Lung (tissue), 12 donors: Measurements from ENCODE around the gene EPC1. TPM values are rescaled to one million over a fixed set of nuclear protein-coding genes. Genes with fewer than 3 reads are reported as not detected.

Experiments used
- ATAC-seq: fragments of 200-7000 bp; cut with Tn5 transposase; one replicate; pipeline ENCODE4 v1.9.1; 2020; ENCODE audit warnings: moderate number of reproducible peaks; ENCODE audit not compliant: insufficient read depth, low FRiP score
- DNase-seq, 3 donors: peaks; one replicate each; pipeline ENCODE4 v3.0.0-alpha.2; 2013 to 2017
- H3K27ac ChIP-seq, 2 donors: one replicate each; pipeline ENCODE4 v1.5.1; 2013; ENCODE audit warnings: mild to moderate bottlenecking in 2 of 2, moderate library complexity in 2 of 2, control low read depth in 1 of 2, inconsistent platforms in 1 of 2, low read depth in 1 of 2, low read length in 1 of 2
- H3K27me3 ChIP-seq, 3 donors: one replicate each; pipeline ENCODE4 v1.5.1; 2013; ENCODE audit warnings: low read length in 2 of 3; ENCODE audit not compliant: control insufficient read depth in 3 of 3, insufficient read depth in 3 of 3
- H3K36me3 ChIP-seq, 4 donors: one replicate each; pipeline ENCODE4 v1.5.1; 2013; ENCODE audit warnings: low read length in 4 of 4, mild to moderate bottlenecking in 1 of 4, moderate library complexity in 1 of 4; ENCODE audit not compliant: control insufficient read depth in 4 of 4, insufficient read depth in 4 of 4
- H3K4me1 ChIP-seq, 5 donors: one replicate each; pipeline ENCODE4 v1.5.1; 2013; ENCODE audit warnings: low read length in 5 of 5, mild to moderate bottlenecking in 2 of 5, moderate library complexity in 1 of 5; ENCODE audit not compliant: control insufficient read depth in 5 of 5, insufficient read depth in 5 of 5
- H3K4me3 ChIP-seq: one replicate; pipeline ENCODE4 v1.5.1; 2013; ENCODE audit warnings: mild to moderate bottlenecking, control low read depth, moderate library complexity
- H3K9ac ChIP-seq, 2 donors: one replicate each; pipeline ENCODE4 v1.5.1; 2013; ENCODE audit warnings: low read length in 2 of 2, control low read depth in 1 of 2; ENCODE audit not compliant: insufficient read depth in 1 of 2
- H3K9me3 ChIP-seq, 4 donors: one replicate each; pipeline ENCODE4 v1.5.1; 2013; ENCODE audit warnings: low read length in 3 of 4, mild to moderate bottlenecking in 1 of 4, moderate library complexity in 1 of 4; ENCODE audit not compliant: control insufficient read depth in 4 of 4, insufficient read depth in 3 of 4
- CTCF ChIP-seq: IDR thresholded peaks from 2 replicates; pipeline ENCODE4 v1.5.1; 2012; ENCODE audit warnings: mild to moderate bottlenecking; ENCODE audit errors: control extremely low read depth, extremely low read depth
- WGBS, 2 donors: extraction: QIAGEN DNeasy Blood & Tissue Kit; methylation state at CpG; one replicate each; pipeline ENCODE4 v1.1.7; 2013; 5-methylcytosine and 5-hydroxymethylcytosine counted together
- polyA plus RNA-seq, 2 donors: library from polyadenylated mRNA; stranded (reverse); fragments of 200-250 nt; gene quantifications; one replicate each; pipeline ENCODE4 v1.2.1, GENCODE V29; 2013
- total RNA-seq, 2 donors: library from RNA; depleted of rRNA in 1 of 2; stranded (reverse); fragments of >200 nt in 1 of 2; gene quantifications; one replicate each; pipeline ENCODE4 v1.2.1, GENCODE V29; 2014 to 2021
- donor health status: control.
- donor health status: control.
- donor health status: Bipolar disorder and iron deficiency.
- donor health status: healthy.
- donor health status: DM: yes; HTN: yes; CAD: no.

The EPC1 gene
- total and polyA plus RNA-seq, 4 donors: 13.2 to 109 (median 26.0) TPM

- Histone ChIP-seq H3K27ac (no peak overlapping the region), H3K9ac (no peak overlapping the region), H3K27me3 (no peaks in the 10 kb centered on the region), H3K4me1 (peaks cover 0 to 9% (median 0%) of the 10 kb centered on the region in 5 donors), H3K9me3 (no peaks in the 10 kb centered on the region), H3K36me3 (peaks cover 0 to 12% (median 5%) of the 10 kb centered on the region in 4 donors), H3K4me3 (no peak overlapping the region)
- DNase-seq: no peak
- WGBS, 2 donors: 96 to 98% methylated on average over 4 of the region's 4 CpGs
- no peak for TF ChIP-seq CTCF
- no peak for ATAC-seq
Observed at GRCh38 chr10:32293581-32293980, 53.4 kb downstream of the EPC1 start.

GRCh38 chr10:32279795-32280194 lies 67.2 kb downstream of the EPC1 start:
- H3K27ac ChIP-seq: peak overlapping the region in 1 of 2 donors; percentile 59
- no peaks in the 10 kb centered on the region for H3K9me3 ChIP-seq
- 83 to 94% methylated on average over 1 of the region's 1 CpG for WGBS, 2 donors
- no peaks in the 10 kb centered on the region for H3K27me3 ChIP-seq
- ATAC-seq: no peak
- H3K4me1 ChIP-seq: peaks cover 0 to 3% (median 0%) of the 10 kb centered on the region in 5 donors
- TF ChIP-seq CTCF: no peak
- DNase-seq: no peak
- H3K9ac ChIP-seq: no peak overlapping the region
- H3K36me3 ChIP-seq: peaks cover 4 to 26% (median 8%) of the 10 kb centered on the region in 4 donors
- no peak overlapping the region for H3K4me3 ChIP-seq

- Histone ChIP-seq H3K4me1 (no peaks in the 10 kb centered on the region), H3K36me3 (peaks cover 20 to 46% (median 25%) of the 10 kb centered on the region in 4 donors), H3K9me3 (no peaks in the 10 kb centered on the region), H3K4me3 (no peak overlapping the region), H3K27me3 (no peaks in the 10 kb centered on the region), H3K27ac (no peak overlapping the region), H3K9ac (no peak overlapping the region)
- 33 to 49% methylated on average over 1 of the region's 1 CpG for WGBS, 2 donors
- ATAC-seq (no peak), DNase-seq (no peak)
- no peak for TF ChIP-seq CTCF
Observed at GRCh38 chr10:32273336-32273735, 73.6 kb downstream of the EPC1 start.

GRCh38 chr10:32271617-32272016 lies 75.3 kb downstream of the EPC1 start:
- H3K36me3 ChIP-seq: peaks cover 22 to 56% (median 33%) of the 10 kb centered on the region in 4 donors
- ATAC-seq: no peak

More at GRCh38 chr10:32271617-32272016, 75.3 kb downstream of the EPC1 start:
- WGBS, 2 donors: 85 to 91% methylated on average over 3 of the region's 3 CpGs
- no peak for DNase-seq
- H3K27me3 ChIP-seq: no peaks in the 10 kb centered on the region
- H3K9me3 ChIP-seq: no peaks in the 10 kb centered on the region
- no peak overlapping the region for H3K27ac ChIP-seq
- H3K9ac ChIP-seq: no peak overlapping the region
- no peaks in the 10 kb centered on the region for H3K4me1 ChIP-seq
- H3K4me3 ChIP-seq: no peak overlapping the region
- TF ChIP-seq CTCF: no peak
